HG03571 (cell line): ENCODE measurements around the gene ARHGAP5.

ENCODE experiments used
- ATAC-seq: cut with Tn5 transposase; IDR thresholded peaks from one replicate; pipeline ENCODE4 v1.9.1; 2021; ENCODE audit not compliant: unreplicated experiment

ARHGAP5 gene

DNA sequence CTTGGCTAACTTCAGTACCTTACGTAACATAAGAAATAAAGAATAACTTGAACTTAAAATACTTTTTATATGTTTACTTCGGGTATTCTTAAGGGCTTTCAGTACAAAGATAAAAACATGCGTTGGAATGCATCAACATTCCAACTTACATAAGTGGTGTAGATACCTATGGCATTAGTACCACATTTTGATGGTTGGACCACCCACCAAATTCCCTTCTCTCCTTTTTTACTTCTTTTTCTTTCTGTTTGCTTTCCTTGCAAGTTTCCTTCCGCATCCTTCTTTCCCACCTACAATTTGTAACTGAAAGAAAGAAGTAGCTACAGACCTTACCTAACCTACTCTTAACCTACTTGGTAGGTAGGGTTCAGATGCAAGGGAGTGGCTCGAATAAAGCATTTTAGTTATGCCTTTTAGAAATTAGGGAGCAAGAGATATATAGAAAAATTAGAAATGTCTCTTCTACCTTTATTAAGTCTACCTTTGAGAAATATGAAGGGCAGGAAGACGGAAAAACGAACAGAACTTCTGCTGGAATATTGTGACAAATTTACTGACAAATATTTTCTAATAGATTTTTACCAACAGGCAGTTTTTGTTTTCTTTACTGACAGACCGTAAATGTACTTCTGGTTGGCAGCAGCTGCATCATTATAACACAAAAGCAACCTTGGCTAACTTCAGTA is 2.1 kb upstream of the ARHGAP5 start:
- ATAC-seq = no peak

GRCh38 chr14:32075672-32076277 is 1.3 kb upstream of the ARHGAP5 start:
- ATAC-seq = peak; percentile 18

GRCh38 chr14:32076278-32077080 is 625 bp upstream of the ARHGAP5 start:
- peak; percentile 54 for ATAC-seq

DNA sequence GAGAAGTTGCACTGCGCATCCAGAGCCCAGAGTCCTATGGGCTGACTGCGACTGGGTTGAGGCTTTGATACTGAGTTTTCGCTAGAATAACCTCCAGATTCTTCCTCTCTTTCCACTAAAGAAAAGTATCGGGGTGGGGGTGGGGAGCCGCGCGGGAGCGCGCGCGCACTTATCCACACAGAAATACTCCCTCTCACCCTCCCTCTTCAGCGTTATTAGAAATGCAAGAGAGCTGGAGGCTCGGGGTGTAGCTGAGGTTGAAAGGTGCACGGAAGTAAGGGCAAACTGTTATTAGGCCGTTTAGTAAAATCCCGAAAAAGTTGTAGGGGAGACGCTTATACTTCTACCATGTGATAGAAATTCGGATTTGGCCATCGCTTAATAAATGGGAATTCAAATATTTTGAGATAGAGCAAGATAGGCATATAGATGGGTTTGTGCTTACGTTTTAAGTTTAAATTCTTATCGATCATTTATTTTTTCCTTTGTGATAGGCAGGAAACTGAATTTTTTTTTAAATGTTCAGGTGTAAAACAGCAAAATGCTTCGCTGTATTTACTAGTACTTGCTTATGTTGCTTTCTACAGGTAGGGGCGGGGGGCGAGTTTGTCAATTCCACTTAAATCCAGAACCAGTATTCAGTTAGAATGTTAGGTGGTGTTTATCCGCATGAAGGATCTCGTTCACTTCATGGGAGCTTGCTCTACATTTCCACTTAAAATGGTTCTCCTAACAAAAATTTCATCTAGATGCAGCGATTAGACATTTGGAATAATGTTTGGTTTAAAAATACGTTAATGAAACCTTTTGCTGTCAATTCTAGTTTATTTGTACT is 1.1 kb downstream of the ARHGAP5 start:
- ATAC-seq = no peak

DNA sequence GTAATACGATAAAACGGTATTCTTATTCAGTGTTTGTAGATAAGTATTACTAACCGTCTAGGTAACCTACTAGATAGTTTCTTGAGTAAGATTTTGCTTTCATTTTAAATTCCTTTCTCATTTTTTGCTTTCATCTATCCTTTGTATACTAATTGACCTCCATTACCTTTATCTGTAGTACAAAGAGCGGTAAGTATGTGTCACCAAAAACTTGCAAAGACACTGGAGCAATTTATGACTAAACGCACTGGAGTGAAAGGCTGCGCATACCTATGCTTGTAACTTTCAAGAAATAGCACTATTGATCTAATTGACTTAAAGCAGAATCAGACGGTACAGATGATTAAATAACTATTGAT is 1.7 kb downstream of the ARHGAP5 start:
- ATAC-seq = no peak

DNA sequence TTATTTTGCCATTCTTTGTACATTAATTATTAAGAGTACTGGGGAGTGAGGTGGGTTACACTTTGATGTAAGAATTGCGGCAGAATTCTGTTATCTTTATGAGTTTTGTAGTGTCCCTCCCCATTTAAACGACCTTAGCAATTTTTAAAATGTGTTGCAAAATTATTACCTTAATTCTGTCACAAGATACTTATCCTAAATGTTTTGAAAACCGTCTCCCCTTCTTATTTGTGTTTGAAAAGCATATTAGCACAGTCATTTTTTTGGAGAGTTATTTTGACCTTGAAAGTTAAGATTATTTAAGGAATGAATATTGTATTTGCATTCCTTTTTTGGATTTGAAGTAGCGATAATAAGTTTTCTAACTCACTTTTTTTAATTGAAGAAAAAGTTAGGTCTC is 2.2 kb downstream of the ARHGAP5 start:
- ATAC-seq = no peak

GRCh38 chr14:32080001-32080510 is 3.0 kb downstream of the ARHGAP5 start:
- no peak for ATAC-seq

DNA sequence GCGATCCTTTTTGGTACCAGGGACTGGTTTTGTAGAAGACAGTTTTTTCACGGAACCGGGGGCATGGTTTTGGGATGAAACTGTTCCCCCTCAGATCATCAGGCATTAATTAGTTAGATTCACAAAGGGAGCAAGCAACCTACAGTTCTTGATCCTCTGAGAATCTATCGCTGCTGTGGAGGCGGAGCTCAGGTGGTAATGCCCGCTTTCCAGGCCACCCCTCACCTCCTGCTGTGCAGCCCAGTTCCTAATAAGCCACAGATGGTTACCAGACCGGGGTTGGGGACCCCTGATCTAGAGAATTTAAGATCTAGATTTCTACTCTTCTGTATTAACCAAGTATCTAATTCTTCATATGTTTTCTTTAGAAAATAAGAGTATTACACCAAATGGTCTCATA is 4.8 kb downstream of the ARHGAP5 start:
- no peak for ATAC-seq

DNA sequence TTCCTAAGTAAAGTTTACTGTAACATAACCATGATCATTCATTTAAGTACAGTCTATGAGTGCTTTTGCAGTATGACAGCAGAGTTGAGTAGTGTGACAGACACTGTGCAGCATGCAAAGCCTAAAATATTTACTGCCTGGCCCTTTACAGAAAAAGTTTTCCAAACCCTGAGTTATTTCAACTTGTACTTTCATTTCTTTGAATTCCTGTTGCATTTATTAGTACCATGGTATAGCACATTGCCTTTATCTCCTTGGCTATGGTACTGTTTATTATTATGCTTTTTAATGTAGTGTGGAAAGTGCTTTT is 6.2 kb downstream of the ARHGAP5 start:
- no peak for ATAC-seq

DNA sequence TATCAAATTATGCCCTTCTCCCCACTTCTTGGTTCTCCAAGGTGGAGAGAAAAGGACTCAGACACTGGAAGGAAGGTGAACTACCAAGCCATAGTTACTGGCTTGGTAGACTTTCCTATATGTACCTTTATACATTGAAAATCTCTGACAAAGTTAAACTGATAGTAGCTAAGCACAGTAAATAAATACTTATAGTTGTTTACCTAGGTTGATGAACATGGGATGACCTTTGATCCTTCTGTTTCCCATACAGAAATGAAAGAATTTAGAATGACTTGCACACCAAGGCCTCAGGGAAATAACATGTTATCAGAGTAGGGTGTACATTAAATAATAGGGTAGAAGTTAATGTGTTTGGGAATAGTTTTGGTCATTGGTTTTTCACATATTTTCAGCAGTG is 6.7 kb downstream of the ARHGAP5 start:
- ATAC-seq = no peak

GRCh38 chr14:32085182-32085844 is 8.2 kb downstream of the ARHGAP5 start:
- ATAC-seq = no peak

DNA sequence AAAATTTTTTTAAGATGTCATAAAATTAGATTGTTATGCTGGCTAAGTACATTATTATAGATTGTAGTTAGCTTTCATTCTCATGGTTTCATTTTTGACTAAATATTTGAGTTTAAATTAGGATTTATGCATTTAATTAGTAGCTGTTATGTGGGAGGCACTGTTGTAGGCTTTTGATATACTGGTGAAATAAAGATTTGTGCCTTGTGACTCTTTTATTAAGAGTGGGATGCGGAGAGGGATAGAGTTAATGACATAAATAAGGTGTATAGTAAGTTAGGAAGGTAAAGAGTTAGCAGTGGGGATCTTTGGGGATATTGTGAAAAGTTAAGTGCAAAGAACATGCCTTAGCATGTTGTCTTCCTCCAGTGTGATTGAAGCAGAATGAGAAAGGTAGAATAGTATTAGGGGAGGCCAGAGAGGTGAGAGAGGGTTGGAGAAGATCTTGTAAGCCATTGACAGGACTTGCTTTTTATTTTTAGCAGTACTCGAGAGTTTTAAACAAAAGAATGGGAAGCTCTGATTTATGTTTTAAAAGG is 8.8 kb downstream of the ARHGAP5 start:
- ATAC-seq = no peak

- no peak for ATAC-seq
Measured at GRCh38 chr14:32087173-32087861, 10.2 kb downstream of the ARHGAP5 start.

DNA sequence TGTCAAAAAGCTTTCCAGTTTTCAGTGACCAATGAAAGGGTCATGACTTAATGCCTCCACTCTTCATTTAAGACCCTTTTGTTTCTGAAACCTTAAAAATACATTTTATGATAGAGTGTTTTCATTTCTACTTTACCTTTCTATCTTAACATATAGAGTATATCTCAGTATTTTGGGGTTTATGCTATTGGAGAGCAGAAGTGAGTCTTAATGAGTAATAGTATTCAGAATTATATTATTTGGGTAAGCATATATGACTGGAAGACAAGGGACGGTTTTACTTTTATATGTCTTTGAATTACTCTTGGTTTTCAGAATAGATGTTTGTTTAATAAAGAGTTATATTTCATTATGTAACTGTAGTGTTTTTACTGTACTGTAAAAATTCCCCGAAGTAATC is 10.8 kb downstream of the ARHGAP5 start:
- ATAC-seq = no peak

DNA sequence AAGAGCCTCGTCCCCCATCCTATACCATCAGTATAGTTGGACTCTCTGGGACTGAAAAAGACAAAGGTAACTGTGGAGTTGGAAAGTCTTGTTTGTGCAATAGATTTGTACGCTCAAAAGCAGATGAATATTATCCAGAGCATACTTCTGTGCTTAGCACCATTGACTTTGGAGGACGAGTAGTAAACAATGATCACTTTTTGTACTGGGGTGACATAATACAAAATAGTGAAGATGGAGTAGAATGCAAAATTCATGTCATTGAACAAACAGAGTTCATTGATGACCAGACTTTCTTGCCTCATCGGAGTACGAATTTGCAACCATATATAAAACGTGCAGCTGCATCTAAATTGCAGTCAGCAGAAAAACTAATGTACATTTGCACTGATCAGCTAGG is 13.6 kb downstream of the ARHGAP5 start:
- no peak for ATAC-seq

DNA sequence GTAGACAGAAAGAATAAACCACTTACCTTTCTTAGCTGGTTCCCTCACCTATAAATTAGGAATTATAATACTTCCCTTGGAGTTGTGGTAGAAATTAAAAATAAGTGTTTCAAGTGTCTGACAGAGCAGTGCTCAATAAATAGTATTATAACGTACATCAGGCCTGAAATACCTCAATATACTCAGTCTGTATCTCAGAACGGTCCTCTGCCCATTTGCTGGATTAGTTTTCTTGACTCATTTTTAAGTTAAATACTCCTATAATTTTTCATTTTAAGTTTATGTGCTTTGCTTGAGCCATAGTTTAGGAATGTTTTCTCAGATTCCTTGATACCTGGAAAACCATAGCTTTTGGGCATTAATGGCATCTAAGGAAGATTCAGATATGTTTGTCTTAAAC is 22.4 kb downstream of the ARHGAP5 start:
- no peak for ATAC-seq

GRCh38 chr14:32100175-32100574 is 23.1 kb downstream of the ARHGAP5 start:
- ATAC-seq = no peak

- ATAC-seq = no peak
Measured at GRCh38 chr14:32102152-32102787, 25.2 kb downstream of the ARHGAP5 start.

GRCh38 chr14:32102968-32103367 is 25.9 kb downstream of the ARHGAP5 start:
- ATAC-seq = no peak
